GM18505 (cell line): ENCODE measurements around the gene SLC38A1.

Source experiments
- ATAC-seq: cut with Tn5 transposase; IDR thresholded peaks from one replicate; pipeline ENCODE4 v1.9.1; 2021; ENCODE audit not compliant: unreplicated experiment
- POLR2A ChIP-seq: IDR thresholded peaks from 4 replicates; pipeline ENCODE4 v1.6.1; 2011; ENCODE audit warnings: borderline replicate concordance; ENCODE audit not compliant: insufficient read depth, insufficient read length; ENCODE audit errors: extremely low read depth

Gene SLC38A1

GRCh38 chr12:46234000-46234399 is 34.8 kb downstream of the SLC38A1 start:
- ATAC-seq: no peak
- no peak for TF ChIP-seq POLR2A

- no peak for ATAC-seq
- no peak for TF ChIP-seq POLR2A
Measured at GRCh38 chr12:46233423-46233822, 35.4 kb downstream of the SLC38A1 start.

- TF ChIP-seq POLR2A: no peak
- ATAC-seq: no peak
Measured at GRCh38 chr12:46230983-46231382, 37.9 kb downstream of the SLC38A1 start.

DNA sequence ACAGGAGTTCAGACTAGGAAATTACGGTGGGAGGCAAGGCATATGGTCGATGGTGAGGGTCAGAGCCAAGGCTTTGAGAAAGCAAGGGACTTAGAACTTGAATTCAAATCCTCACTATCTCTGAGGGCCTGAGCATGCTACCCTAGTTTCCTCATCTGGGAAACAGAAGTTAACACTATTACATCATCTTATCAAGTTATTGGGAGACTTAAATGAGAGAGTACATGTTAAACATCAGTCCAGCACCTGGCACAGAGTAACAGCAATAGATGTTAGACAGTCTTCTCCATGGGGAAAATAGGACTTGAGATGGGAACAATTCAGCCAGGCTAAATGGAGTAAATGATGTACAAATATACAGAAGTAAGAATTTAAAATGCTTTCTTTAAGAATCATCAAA is 38.5 kb downstream of the SLC38A1 start:
- no peak for ATAC-seq
- no peak for TF ChIP-seq POLR2A

- no peak for TF ChIP-seq POLR2A
- ATAC-seq: no peak
Measured at GRCh38 chr12:46227616-46228015, 41.2 kb downstream of the SLC38A1 start.

DNA sequence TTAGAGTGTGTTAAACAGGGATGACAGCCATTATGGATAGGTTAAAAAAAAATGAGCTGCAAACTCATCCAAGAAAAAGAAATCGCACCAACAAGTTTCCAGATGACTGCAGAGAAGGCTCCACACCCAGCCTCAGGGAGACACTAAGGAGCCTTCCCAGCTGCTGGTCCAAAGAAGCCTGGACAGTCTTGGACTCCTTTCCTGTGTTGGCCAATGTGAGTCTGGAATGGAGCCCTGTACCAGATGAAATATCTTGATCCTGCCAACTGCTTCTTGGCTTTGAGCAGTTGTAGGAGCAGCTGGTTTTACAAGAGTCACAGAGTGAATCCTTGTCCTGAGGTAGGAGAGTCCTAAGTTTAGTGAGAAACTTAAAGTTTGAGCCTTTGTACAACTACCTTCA is 44.5 kb downstream of the SLC38A1 start:
- no peak for TF ChIP-seq POLR2A
- no peak for ATAC-seq

DNA sequence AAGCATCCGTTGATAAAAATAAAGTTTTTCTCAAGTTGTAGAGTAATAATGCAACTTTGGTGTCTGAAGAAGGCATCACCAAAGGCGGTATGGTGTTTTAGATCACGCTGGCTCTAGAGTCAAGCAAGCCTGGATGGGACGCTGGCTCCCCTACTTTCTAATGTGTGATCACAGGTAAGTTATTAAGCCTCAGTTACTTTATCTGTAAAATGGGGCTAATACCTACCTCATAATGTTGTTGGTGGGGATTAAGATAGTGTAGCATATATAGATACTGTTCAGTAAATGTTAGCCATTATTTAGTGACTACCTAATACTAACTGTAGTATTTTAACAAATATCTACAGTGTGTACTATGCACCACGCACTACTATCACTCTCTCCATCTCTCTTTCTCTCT is 45.8 kb downstream of the SLC38A1 start:
- no peak for ATAC-seq

DNA sequence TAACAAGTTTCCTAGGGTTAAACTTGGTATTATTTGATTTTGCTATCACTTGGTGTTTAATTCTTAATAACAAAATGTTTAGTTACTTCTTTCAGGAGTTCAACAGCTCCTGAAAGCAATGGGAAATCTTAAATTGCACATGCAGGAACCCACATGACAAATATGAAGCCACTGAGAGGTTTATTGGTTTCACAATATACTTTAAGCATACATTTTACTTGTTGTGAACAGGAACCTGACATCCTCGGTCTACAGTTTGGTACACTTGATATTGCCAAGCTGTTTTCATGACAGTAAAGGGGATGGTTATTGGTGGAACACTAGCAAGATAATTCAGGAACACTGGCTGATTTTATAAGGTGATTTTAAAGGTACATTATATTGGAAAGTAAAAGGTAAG is 46.2 kb downstream of the SLC38A1 start:
- no peak for TF ChIP-seq POLR2A
- ATAC-seq: no peak

More for the DNA sequence above, 45.8 kb downstream of the SLC38A1 start:
- TF ChIP-seq POLR2A: no peak

DNA sequence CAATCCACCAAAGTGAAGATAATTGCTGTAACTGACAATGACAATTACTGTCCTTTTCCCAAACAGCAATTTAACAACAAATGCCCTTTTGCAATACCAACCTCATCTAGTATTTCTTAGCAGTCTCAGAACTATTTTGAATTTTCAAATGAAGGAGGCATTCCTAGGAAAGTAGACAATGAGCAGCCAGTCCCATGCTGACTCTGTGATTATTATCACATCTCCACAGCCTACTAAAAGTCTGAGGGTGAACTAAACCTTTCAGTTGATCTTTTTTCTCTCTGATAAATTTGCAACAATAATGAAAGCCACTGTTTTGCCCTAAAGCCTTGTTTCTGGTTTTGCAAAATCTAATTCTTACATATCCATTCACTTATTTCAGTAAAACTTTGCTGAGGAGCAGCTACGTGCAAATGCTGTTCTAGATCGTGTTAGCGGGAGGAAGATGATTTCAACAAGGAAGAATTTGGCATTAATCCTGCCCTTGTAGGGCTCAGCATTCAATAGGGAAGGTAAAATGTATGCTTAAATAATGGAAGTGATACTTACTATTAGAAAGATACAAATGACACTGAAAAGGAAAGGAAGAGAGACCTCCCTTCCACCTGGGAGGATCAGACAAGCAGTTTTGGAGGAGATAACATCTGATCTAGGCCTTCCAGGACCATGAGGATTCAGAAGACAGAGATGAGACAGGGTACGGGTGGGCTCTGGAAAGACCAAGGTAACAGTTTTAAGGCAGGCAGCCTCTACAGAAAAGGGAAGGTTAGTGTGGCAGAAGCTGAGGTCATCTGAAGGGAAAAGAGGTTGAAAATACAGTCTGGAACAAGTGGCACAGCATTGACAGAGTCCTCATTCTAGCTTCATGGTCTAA is 47.4 kb downstream of the SLC38A1 start:
- ATAC-seq: no peak
- TF ChIP-seq POLR2A: no peak

DNA sequence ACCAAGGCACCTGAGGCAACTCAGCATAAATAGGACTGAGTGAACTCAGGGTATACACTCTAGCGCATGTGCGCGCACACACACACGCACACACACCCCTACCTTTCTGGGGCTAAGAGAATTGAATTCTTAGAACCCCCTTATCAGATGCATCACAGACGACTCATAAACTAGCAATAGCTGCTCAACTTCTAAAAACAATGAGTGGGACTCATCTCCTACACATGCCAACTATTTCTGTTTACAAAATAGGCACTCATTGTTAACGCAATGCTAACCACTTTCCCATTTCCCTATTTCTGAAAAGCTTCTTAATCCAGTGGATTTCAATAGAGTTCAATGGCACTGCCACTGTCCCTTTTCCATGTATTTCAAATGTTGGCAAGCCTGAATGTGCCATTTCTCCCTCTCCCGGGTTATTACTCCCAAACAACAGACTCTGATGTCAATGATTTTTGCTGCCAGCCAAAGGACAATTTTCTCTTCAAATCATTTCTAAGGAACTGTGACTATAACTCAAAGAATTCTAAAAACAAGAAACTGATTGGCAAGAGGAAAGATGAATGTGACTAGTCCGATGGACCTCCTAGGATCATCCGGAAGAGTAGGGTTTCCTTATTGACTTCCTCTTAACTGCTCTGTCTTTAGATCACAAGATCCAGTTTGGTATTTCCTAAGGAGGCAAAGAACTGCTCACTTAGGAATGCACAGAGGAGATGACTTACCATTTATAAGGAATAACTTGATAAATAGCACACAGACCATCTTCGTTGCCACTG is 48.8 kb downstream of the SLC38A1 start:
- ATAC-seq: no peak

GRCh38 chr12:46219132-46219876 is 49.5 kb downstream of the SLC38A1 start:
- no peak for ATAC-seq
- no peak for TF ChIP-seq POLR2A

More for the DNA sequence above, 48.8 kb downstream of the SLC38A1 start:
- TF ChIP-seq POLR2A: no peak

- no peak for ATAC-seq
- TF ChIP-seq POLR2A: no peak
Measured at GRCh38 chr12:46218322-46219095, 50.3 kb downstream of the SLC38A1 start.
